ENCODE measurements around the gene SCT. TPM values are rescaled to one million over a fixed set of nuclear protein-coding genes. Genes with fewer than 3 reads are reported as not detected.

SCT gene
- polyA plus RNA-seq, 2 donors, result not detected

DNA sequence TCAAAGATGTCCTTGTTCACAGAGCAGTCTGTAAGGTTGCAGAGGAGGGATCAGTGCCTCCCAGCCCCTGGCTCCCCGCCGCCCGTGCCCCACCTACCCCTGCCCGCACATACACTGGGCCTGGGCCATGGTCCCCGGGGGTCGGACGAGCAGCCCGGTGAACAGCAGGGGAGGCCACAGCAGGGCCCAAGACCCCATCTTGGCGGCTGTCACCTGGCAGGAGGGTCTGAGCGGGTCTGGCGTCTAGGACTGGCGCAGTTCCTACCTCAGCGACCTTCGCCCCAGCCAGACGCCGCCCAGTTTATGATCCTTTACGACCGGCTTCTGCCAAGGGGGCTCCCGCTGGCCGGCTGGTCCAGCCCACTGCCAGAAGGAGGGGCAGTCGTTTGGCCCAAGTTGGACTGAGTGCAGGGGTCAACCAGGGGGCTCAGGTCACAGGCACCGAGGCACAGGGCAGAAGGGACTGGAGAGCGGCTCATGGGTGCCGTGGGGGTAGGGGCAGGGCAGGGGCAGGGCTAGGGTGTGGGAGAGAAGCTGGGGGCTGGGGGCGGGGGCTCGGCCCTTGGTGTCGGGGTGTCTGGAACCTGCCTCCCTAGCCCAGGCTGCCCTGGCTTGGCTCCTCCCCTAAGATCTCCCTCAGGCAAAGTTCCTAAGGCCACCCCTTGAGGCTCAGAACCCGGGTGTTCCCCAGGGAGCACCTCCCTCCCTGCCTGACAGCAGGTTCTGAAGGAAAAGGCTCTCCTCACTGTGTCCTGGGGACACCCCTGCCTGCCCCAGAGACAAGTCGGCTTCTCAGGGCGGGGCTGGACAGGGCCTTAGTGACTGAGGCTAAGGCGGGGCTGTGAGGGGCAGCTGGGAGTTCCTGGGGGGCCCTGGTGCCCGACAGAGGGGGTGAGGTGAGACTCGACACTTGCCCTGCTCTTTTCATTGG, 2.0 kb downstream of the SCT start, which contains the start of gene CDHR5:
Gene CDHR5, minus strand, starts transcription at position 251 of the 931 bp plus-strand sequence. Its CDS starts 53 bp downstream, at position 198.
- no peak within 1 kb of the TSS for H3K4me3 ChIP-seq (ENCODE audit: low read depth in 1 of 2, low read length in 2 of 2)
- H3K27ac ChIP-seq (ENCODE audit: low read depth in 2 of 2, low read length in 1 of 2), result no peak within 1 kb of the TSS
- H3K9me3 ChIP-seq (ENCODE audit: control insufficient read depth in 2 of 2, insufficient read depth in 1 of 2, low read depth in 1 of 2, low read length in 1 of 2), result no peaks in the 10 kb centered on the region
- peaks cover 5 to 8% of the 10 kb centered on the region in 2 donors for H3K4me1 ChIP-seq (ENCODE audit: control insufficient read depth in 2 of 2, insufficient read depth in 2 of 2, low read length in 1 of 2)
- 67 to 75% methylated on average over 33 of the region's 33 CpGs for WGBS, 2 donors
- H3K27me3 ChIP-seq (ENCODE audit: control insufficient read depth in 1 of 2, insufficient read depth in 2 of 2, low read length in 2 of 2), result no peaks in the 10 kb centered on the region
- peaks cover 0 to 3% of the 10 kb centered on the region in 2 donors for H3K36me3 ChIP-seq (ENCODE audit: control insufficient read depth in 2 of 2, insufficient read depth in 2 of 2, low read length in 1 of 2)

DNA sequence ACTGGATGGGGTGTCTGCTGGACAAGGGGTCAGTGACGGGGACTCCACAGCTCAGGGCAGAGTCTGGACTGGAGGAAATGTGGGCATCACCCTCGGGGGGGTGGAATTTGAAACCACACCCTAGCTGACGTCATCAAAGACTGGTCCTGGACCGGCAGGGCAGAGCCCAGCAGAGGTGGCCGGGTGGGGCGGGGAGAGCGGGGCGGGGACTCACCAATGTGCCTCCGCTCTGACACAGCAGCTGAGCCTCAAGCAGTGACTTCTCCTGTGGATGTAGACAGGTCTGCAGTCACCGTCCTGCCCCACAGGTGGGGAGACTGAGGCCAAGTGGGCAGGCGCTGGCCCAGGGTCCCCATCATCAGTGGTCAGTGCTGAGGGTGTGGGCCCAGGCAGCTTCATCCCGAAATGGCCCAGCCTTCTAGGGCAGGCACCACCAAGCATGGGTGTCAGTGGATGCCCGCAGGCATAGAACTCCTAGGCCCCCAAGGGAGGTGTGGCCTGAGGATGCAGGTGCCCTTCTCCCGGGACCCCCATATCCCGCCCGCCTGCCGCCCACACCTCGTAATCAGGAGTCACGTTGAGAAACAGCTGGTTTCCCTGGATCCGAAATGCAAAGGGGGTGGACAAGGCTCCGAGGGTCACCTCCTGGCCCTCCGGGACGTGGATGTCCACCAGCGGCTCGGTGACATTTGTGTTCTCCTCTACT, 2.8 kb downstream of the SCT start:
- no peak overlapping the region for H3K27ac ChIP-seq (ENCODE audit: low read depth in 2 of 2, low read length in 1 of 2)
- no peaks in the 10 kb centered on the region for H3K27me3 ChIP-seq (ENCODE audit: control insufficient read depth in 1 of 2, insufficient read depth in 2 of 2, low read length in 2 of 2)
- H3K9me3 ChIP-seq (ENCODE audit: control insufficient read depth in 2 of 2, insufficient read depth in 1 of 2, low read depth in 1 of 2, low read length in 1 of 2), result no peaks in the 10 kb centered on the region
- WGBS, 2 donors, result 75 to 76% methylated on average over 25 of the region's 25 CpGs
- no peak overlapping the region for H3K4me3 ChIP-seq (ENCODE audit: low read depth in 1 of 2, low read length in 2 of 2)
- H3K4me1 ChIP-seq (ENCODE audit: control insufficient read depth in 2 of 2, insufficient read depth in 2 of 2, low read length in 1 of 2), result peaks cover 5 to 8% of the 10 kb centered on the region in 2 donors
- H3K36me3 ChIP-seq (ENCODE audit: control insufficient read depth in 2 of 2, insufficient read depth in 2 of 2, low read length in 1 of 2), result peaks cover 0 to 6% of the 10 kb centered on the region in 2 donors

DNA sequence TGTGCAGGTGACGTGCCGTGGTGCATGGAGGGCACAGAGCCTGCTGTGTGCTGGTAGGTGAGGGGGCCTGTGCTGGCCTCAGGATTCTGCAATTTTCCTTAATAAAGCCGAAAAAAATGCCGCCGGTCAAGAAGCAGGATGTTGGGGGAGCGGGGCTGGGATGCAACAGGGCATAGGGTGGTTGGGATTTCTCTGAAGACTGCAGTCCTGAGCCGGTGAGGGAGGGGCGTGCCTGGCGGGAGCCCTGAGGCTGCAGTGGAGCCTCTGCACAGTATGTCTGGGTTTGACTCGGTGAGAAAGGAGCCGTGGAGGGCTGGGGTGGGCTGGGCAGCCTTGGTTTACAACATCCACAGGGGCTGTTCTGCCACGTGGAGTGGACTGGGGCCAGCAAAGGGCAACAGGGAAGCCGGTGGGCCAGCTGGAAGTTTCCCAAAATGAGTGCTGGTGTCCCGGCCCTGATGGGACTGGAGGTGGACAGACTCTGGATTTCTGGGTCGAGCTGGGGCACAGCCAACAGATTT, 3.6 kb downstream of the SCT start:
- H3K9me3 ChIP-seq (ENCODE audit: control insufficient read depth in 2 of 2, insufficient read depth in 1 of 2, low read depth in 1 of 2, low read length in 1 of 2), result no peaks in the 10 kb centered on the region
- H3K27ac ChIP-seq (ENCODE audit: low read depth in 2 of 2, low read length in 1 of 2), result no peak overlapping the region
- 79 to 81% methylated on average over 15 of the region's 15 CpGs for WGBS, 2 donors
- H3K4me1 ChIP-seq (ENCODE audit: control insufficient read depth in 2 of 2, insufficient read depth in 2 of 2, low read length in 1 of 2), result peaks cover 5 to 8% of the 10 kb centered on the region in 2 donors
- H3K36me3 ChIP-seq (ENCODE audit: control insufficient read depth in 2 of 2, insufficient read depth in 2 of 2, low read length in 1 of 2), result peaks cover 0 to 8% of the 10 kb centered on the region in 2 donors
- no peaks in the 10 kb centered on the region for H3K27me3 ChIP-seq (ENCODE audit: control insufficient read depth in 1 of 2, insufficient read depth in 2 of 2, low read length in 2 of 2)
- H3K4me3 ChIP-seq (ENCODE audit: low read depth in 1 of 2, low read length in 2 of 2), result no peak overlapping the region

DNA sequence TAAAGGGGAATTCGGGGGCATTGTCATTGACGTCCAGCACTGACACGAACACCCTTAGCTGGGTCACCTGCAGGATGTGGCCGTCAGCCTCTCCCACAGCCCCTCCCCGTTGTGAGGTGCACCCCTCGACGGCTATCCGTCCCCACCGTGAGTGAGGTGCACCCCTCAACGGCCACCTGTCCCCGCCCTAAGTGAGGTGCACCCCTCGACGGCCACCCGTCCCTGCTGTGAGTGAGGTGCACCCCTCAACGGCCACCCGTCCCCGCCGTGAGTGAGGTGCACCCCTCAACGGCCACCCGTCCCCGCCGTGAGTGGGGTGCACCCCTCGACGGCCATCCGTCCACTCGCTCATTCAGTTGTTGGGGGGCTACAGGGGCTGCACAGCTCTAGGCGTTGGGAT, 5.1 kb downstream of the SCT start:
- H3K36me3 ChIP-seq (ENCODE audit: control insufficient read depth in 2 of 2, insufficient read depth in 2 of 2, low read length in 1 of 2), result peaks cover 0 to 10% of the 10 kb centered on the region in 2 donors
- H3K4me3 ChIP-seq (ENCODE audit: low read depth in 1 of 2, low read length in 2 of 2), result no peak overlapping the region
- WGBS, 2 donors, result 85 to 86% methylated on average over 26 to 27 of the region's 27 CpGs

DNA sequence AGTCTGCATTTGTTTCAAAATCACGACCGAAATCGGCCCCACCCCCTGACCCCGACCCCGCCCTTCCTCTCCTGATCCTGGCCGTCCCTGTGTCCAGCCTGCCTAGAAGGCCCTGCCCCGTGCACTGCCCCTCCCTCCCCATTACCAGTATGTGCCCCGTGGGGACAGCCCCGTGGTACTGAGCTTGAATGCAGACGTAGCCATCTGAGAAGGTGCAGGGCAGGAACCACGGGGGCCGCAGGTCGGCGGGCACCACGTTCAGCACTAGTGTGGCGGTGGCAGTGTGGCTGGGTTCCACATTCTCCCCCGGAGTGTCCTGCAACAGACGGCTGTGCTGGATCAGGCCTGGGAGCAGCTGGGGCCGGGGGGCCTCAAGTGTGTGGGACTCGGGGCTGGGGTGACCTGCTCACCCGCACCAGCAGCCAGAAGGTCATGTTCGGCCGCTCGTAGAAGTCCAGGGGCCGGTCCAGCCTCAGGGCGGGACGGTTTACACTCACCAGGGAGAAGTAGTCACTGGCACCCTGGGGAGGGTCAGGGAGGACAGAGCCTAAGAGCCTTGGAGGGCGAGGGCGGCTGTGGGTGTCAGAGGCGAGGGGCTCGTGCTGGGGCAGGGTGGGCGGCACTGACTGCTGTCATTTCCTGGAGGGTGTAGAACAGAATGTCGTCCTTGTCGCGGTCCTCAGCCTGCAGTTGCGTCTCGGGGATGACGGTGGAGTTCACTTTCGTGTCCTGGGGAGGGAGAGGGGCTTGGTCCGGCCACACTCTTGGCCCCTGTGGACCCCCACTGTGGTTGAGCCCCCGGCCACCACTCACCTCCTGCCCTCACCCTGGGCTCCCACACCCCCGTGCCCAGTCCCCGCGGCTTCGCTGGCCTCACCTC, 5.8 kb downstream of the SCT start:
- WGBS, 2 donors, result 76 to 77% methylated on average over 43 to 45 of the region's 45 CpGs
- Histone ChIP-seq H3K9me3 (ENCODE audit: control insufficient read depth in 2 of 2, insufficient read depth in 1 of 2, low read depth in 1 of 2, low read length in 1 of 2) (no peaks in the 10 kb centered on the region), H3K4me3 (ENCODE audit: low read depth in 1 of 2, low read length in 2 of 2) (no peak overlapping the region), H3K4me1 (ENCODE audit: control insufficient read depth in 2 of 2, insufficient read depth in 2 of 2, low read length in 1 of 2) (peaks cover 4 to 7% of the 10 kb centered on the region in 2 donors), H3K27me3 (ENCODE audit: control insufficient read depth in 1 of 2, insufficient read depth in 2 of 2, low read length in 2 of 2) (no peaks in the 10 kb centered on the region), H3K27ac (ENCODE audit: low read depth in 2 of 2, low read length in 1 of 2) (no peak overlapping the region), H3K36me3 (ENCODE audit: control insufficient read depth in 2 of 2, insufficient read depth in 2 of 2, low read length in 1 of 2) (peaks cover 0 to 10% of the 10 kb centered on the region in 2 donors)

More for the DNA sequence above, 5.1 kb downstream of the SCT start:
- no peaks in the 10 kb centered on the region for H3K27me3 ChIP-seq (ENCODE audit: control insufficient read depth in 1 of 2, insufficient read depth in 2 of 2, low read length in 2 of 2)
- H3K4me1 ChIP-seq (ENCODE audit: control insufficient read depth in 2 of 2, insufficient read depth in 2 of 2, low read length in 1 of 2), result peaks cover 6 to 8% of the 10 kb centered on the region in 2 donors
- no peak overlapping the region for H3K27ac ChIP-seq (ENCODE audit: low read depth in 2 of 2, low read length in 1 of 2)
- H3K9me3 ChIP-seq (ENCODE audit: control insufficient read depth in 2 of 2, insufficient read depth in 1 of 2, low read depth in 1 of 2, low read length in 1 of 2), result no peaks in the 10 kb centered on the region

DNA sequence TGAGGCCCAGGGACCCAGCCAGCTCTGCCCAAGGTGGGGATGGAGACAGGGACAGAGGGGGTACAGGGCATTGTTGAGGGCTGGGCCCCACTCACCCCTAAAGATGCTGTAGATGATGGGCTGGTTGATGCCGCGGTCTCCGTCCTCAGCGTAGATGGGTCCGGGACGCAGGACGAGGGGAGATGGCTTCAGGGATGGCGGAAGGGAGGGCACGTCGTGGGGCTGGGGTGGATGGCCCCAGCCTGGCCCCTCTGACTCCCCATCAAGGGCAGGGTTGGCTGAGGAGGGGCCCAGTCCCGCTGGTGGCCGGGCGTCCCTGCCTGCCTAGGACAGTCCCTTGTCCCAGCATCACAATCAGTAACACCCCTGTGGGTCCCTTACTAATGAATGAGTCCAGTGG, 6.8 kb downstream of the SCT start:
- no peaks in the 10 kb centered on the region for H3K9me3 ChIP-seq (ENCODE audit: control insufficient read depth in 2 of 2, insufficient read depth in 1 of 2, low read depth in 1 of 2, low read length in 1 of 2)
- no peak overlapping the region for H3K4me3 ChIP-seq (ENCODE audit: low read depth in 1 of 2, low read length in 2 of 2)
- peaks cover 4 to 5% of the 10 kb centered on the region in 2 donors for H3K4me1 ChIP-seq (ENCODE audit: control insufficient read depth in 2 of 2, insufficient read depth in 2 of 2, low read length in 1 of 2)
- H3K27ac ChIP-seq (ENCODE audit: low read depth in 2 of 2, low read length in 1 of 2), result no peak overlapping the region
- no peaks in the 10 kb centered on the region for H3K27me3 ChIP-seq (ENCODE audit: control insufficient read depth in 1 of 2, insufficient read depth in 2 of 2, low read length in 2 of 2)
- 95 to 96% methylated on average over 13 of the region's 13 CpGs for WGBS, 2 donors
- H3K36me3 ChIP-seq (ENCODE audit: control insufficient read depth in 2 of 2, insufficient read depth in 2 of 2, low read length in 1 of 2), result peaks cover 0 to 10% of the 10 kb centered on the region in 2 donors

DNA sequence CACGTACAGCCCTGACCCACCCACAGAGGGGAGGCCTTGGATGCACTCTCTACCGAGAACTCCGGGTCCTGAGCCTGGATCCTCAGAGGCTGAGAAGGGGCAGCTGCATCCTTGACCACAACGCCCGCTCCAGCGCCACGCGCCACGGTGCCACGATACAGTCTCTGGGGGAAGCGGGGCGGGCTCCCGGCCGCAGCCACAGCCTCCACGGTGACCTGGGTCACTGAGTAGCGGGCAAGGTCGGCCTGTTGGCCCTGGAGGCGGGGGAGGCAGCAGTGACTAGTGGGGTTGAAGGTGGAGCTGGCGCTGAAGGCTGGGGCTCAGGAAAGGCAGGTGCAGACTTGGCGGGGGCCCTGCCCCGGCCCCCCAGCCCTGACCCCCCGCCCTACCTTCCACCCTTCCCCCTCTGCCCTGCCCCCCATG, 7.3 kb downstream of the SCT start:
- WGBS, 2 donors, result 94 to 97% methylated on average over 22 of the region's 22 CpGs
- no peaks in the 10 kb centered on the region for H3K9me3 ChIP-seq (ENCODE audit: control insufficient read depth in 2 of 2, insufficient read depth in 1 of 2, low read depth in 1 of 2, low read length in 1 of 2)
- H3K4me3 ChIP-seq (ENCODE audit: low read depth in 1 of 2, low read length in 2 of 2), result no peak overlapping the region
- no peak overlapping the region for H3K27ac ChIP-seq (ENCODE audit: low read depth in 2 of 2, low read length in 1 of 2)
- no peaks in the 10 kb centered on the region for H3K27me3 ChIP-seq (ENCODE audit: control insufficient read depth in 1 of 2, insufficient read depth in 2 of 2, low read length in 2 of 2)
- H3K36me3 ChIP-seq (ENCODE audit: control insufficient read depth in 2 of 2, insufficient read depth in 2 of 2, low read length in 1 of 2), result peaks cover 0 to 10% of the 10 kb centered on the region in 2 donors
- H3K4me1 ChIP-seq (ENCODE audit: control insufficient read depth in 2 of 2, insufficient read depth in 2 of 2, low read length in 1 of 2), result peaks cover 9% of the 10 kb centered on the region in 2 donors

DNA sequence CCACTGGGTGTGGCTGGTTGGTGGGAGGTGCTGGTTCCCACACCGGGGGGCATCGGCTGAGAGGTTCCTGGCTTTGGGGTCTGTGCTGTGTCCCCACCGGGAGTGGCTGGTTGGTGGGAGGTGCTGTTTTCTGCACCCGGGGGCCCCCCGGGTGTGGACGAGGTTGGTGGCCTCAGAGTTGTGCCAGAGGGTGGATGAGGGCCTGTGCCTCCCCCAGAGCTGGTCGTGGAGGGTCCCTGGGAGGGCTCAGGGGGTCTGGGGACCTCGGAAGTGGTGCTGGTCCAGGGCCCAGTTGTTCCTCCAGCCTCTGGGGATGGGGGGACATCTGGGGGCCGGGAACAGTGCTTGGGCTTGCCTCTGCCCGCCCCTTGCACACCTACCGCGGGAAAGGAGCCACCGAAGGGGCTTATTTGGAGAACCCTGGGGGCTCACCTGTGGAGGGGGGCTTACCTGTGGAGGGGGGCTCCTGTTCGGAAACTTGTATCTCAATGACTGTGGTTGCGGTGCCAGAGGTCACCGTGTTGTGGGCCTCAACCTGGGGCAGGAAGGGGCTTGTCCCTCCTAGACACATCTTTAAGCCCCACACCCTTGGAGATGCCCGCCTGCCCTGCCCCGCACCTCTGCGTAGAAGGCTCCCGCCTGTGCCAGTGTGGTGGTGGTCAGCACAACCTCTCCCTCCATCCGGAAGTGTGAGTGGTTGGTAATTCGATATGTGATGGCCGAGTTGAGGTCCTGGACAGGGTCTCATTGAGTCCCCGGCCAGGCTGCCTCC, 7.9 kb downstream of the SCT start:
- WGBS, 2 donors, result 91 to 92% methylated on average over 21 to 24 of the region's 24 CpGs
- Histone ChIP-seq H3K4me3 (ENCODE audit: low read depth in 1 of 2, low read length in 2 of 2) (no peak overlapping the region), H3K27ac (ENCODE audit: low read depth in 2 of 2, low read length in 1 of 2) (no peak overlapping the region), H3K9me3 (ENCODE audit: control insufficient read depth in 2 of 2, insufficient read depth in 1 of 2, low read depth in 1 of 2, low read length in 1 of 2) (no peaks in the 10 kb centered on the region), H3K36me3 (ENCODE audit: control insufficient read depth in 2 of 2, insufficient read depth in 2 of 2, low read length in 1 of 2) (peaks cover 0 to 11% of the 10 kb centered on the region in 2 donors), H3K27me3 (ENCODE audit: control insufficient read depth in 1 of 2, insufficient read depth in 2 of 2, low read length in 2 of 2) (no peaks in the 10 kb centered on the region), H3K4me1 (ENCODE audit: control insufficient read depth in 2 of 2, insufficient read depth in 2 of 2, low read length in 1 of 2) (peaks cover 13% of the 10 kb centered on the region in 2 donors)
